Vagina (tissue), 2 donors: ENCODE measurements around the gene RAMP1. TPM values are rescaled to one million over a fixed set of nuclear protein-coding genes. Genes with fewer than 3 reads are reported as not detected.

Experiments
- DNase-seq, 2 donors: peaks; one replicate each; pipeline ENCODE4 v3.0.0-alpha.2; 2017; ENCODE audit errors: extremely low spot score in 2 of 2
- H3K27ac ChIP-seq: fragments of 200-600 bp; sonication (generic); one replicate; pipeline ENCODE4 v1.5.1; 2019
- H3K27me3 ChIP-seq: fragments of 200-600 bp; sonication (generic); one replicate; pipeline ENCODE4 v1.5.1; 2019
- H3K36me3 ChIP-seq, 2 donors: fragments of 200-600 bp; sonication (generic); one replicate each; pipeline ENCODE4 v1.5.1; 2017 to 2019
- H3K4me1 ChIP-seq: fragments of 200-600 bp; sonication (generic); one replicate; pipeline ENCODE4 v1.5.1; 2019
- H3K4me3 ChIP-seq, 2 donors: fragments of 200-600 bp; sonication (generic); 1 replicate in 1 of 2; 2 replicates in 1 of 2; pipeline ENCODE4 v1.5.1; 2016 to 2019
- H3K9me3 ChIP-seq: fragments of 200-600 bp; sonication (generic); one replicate; pipeline ENCODE4 v1.5.1; 2019
- CTCF ChIP-seq, 3 experiments: fragments of 450-650 bp in 2 of 3; fragments of 200-600 bp in 1 of 3; sonication (generic) in 1 of 3; IDR thresholded peaks; one replicate each; pipeline ENCODE4 v1.5.1; 2017 to 2019; ENCODE audit warnings: antibody characterized with exemption in 3 of 3, mild to moderate bottlenecking in 2 of 3, moderate library complexity in 2 of 3
- POLR2A ChIP-seq, 2 donors: fragments of 450-650 bp; IDR thresholded peaks; one replicate each; pipeline ENCODE4 v1.6.1; 2017; ENCODE audit warnings: antibody characterized with exemption in 2 of 2, mild to moderate bottlenecking in 2 of 2, moderate library complexity in 2 of 2
- POLR2AphosphoS5 ChIP-seq, 2 donors: sonication (generic); formaldehyde crosslinking; IDR thresholded peaks; one replicate each; pipeline ENCODE4 v1.9.0; 2017; ENCODE audit warnings: antibody characterized with exemption in 2 of 2, mild to moderate bottlenecking in 2 of 2, low read depth in 1 of 2; ENCODE audit not compliant: insufficient read depth in 1 of 2
- intact Hi-C: fragments of 100-400 bp; cut with DNase I; formaldehyde crosslinking; loops from one replicate; pipeline ENCODE4 v1.15.1; 2023
- total RNA-seq: library from RNA; depleted of rRNA; stranded (reverse); fragments of >200 nt; gene quantifications from one replicate; pipeline ENCODE4 v1.2.3, GENCODE V29; 2016

Gene RAMP1
- 120 TPM for total RNA-seq

GRCh38 chr2:237859533-237860272 is at the start of gene RAMP1:
Gene RAMP1, plus strand, starts transcription at chr2:237859623. Its CDS starts 53 bp downstream, at chr2:237859676.
- Histone ChIP-seq H3K27ac (peak within 1 kb of the TSS; percentile 87), H3K27me3 (no peaks in the 10 kb centered on the region)
- TF ChIP-seq CTCF (IDR thresholded peaks at IDR 0.05), result no peak
- TF ChIP-seq POLR2AphosphoS5 (IDR thresholded peaks at IDR 0.05; ENCODE audit: insufficient read depth in 1 of 2, low read depth in 1 of 2), result peak in 1 of 2 donors; percentile 19
- no peak for TF ChIP-seq POLR2A (IDR thresholded peaks at IDR 0.05)

GRCh38 chr2:237815637-237816036 is 43.8 kb upstream of the RAMP1 start:
- Histone ChIP-seq H3K4me3 (no peak overlapping the region), H3K36me3 (no peaks in the 10 kb centered on the region), H3K27me3 (no peaks in the 10 kb centered on the region), H3K9me3 (no peaks in the 10 kb centered on the region), H3K27ac (no peak overlapping the region), H3K4me1 (no peaks in the 10 kb centered on the region)
- intact Hi-C loops, result no loop called here
- no peak for DNase-seq
- TF ChIP-seq POLR2A (IDR thresholded peaks at IDR 0.05), result no peak

More at GRCh38 chr2:237859533-237860272, at the start of gene RAMP1:
- Histone ChIP-seq H3K4me1 (peaks cover 23% of the 10 kb centered on the region), H3K4me3 (peak within 1 kb of the TSS; percentile 57 to 68), H3K9me3 (no peaks in the 10 kb centered on the region), H3K36me3 (no peaks in the 10 kb centered on the region)
- DNase-seq, result no peak
- intact Hi-C loops, result loop anchor here (2.0 kb wide), 1 partner anchor 63 kb away; no protein-coding TSS in a partner anchor

- Histone ChIP-seq H3K4me1 (no peaks in the 10 kb centered on the region), H3K9me3 (no peaks in the 10 kb centered on the region), H3K27me3 (no peaks in the 10 kb centered on the region), H3K27ac (no peak overlapping the region), H3K36me3 (no peaks in the 10 kb centered on the region), H3K4me3 (no peak overlapping the region)
- intact Hi-C loops, result no loop called here
- TF ChIP-seq CTCF (IDR thresholded peaks at IDR 0.05) (no peak), POLR2AphosphoS5 (IDR thresholded peaks at IDR 0.05; ENCODE audit: insufficient read depth in 1 of 2, low read depth in 1 of 2) (no peak), POLR2A (IDR thresholded peaks at IDR 0.05) (no peak)
- no peak for DNase-seq
Measured at GRCh38 chr2:237816531-237816930, 42.9 kb upstream of the RAMP1 start.

GRCh38 chr2:237818066-237818473 is 41.4 kb upstream of the RAMP1 start:
- Histone ChIP-seq H3K27ac (no peak overlapping the region), H3K4me3 (no peak overlapping the region), H3K27me3 (no peaks in the 10 kb centered on the region), H3K4me1 (no peaks in the 10 kb centered on the region), H3K36me3 (no peaks in the 10 kb centered on the region), H3K9me3 (no peaks in the 10 kb centered on the region)
- intact Hi-C loops, result no loop called here
- TF ChIP-seq POLR2AphosphoS5 (IDR thresholded peaks at IDR 0.05; ENCODE audit: insufficient read depth in 1 of 2, low read depth in 1 of 2), result no peak
- no peak for TF ChIP-seq POLR2A (IDR thresholded peaks at IDR 0.05)
- TF ChIP-seq CTCF (IDR thresholded peaks at IDR 0.05), result no peak
- DNase-seq, result no peak

DNA sequence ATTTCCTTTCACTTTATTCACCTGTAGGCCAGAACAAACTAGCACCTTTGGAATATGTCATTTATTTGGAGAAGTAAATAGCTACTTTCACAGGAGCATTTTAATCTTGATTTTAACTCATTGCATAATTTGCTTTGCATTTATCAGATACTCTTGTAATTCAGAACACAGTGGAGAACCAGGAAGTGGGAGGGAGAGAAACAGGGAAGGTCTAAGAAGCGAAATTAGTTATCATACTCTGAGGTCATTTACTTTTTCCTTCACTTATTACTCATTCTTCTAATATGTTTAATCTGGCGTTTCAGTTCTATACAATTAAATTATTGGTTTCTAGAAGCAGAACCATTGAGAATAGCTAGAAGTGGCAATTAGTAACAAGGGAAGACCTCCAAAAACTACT is 40.2 kb upstream of the RAMP1 start:
- intact Hi-C loops, result no loop called here
- Histone ChIP-seq H3K36me3 (no peaks in the 10 kb centered on the region), H3K9me3 (no peaks in the 10 kb centered on the region), H3K4me3 (no peak overlapping the region), H3K27ac (no peak overlapping the region), H3K27me3 (no peaks in the 10 kb centered on the region), H3K4me1 (no peaks in the 10 kb centered on the region)
- DNase-seq, result no peak
- TF ChIP-seq POLR2A (IDR thresholded peaks at IDR 0.05), result no peak
- no peak for TF ChIP-seq CTCF (IDR thresholded peaks at IDR 0.05)
- no peak for TF ChIP-seq POLR2AphosphoS5 (IDR thresholded peaks at IDR 0.05; ENCODE audit: insufficient read depth in 1 of 2, low read depth in 1 of 2)
